D721Med (cell line): ENCODE data around the gene MDM2.

ENCODE experiments used
- DNase-seq: peaks from one replicate; pipeline ENCODE4 v3.0.0; 2011; ENCODE audit warnings: low spot score; ENCODE audit not compliant: insufficient read length
- FAIRE-seq: peaks from 2 replicates; lab custom pipeline; 2011; peaks lifted over from hg19 to GRCh38; lab: Jason Lieb, UNC
- TF ChIP-seq, protein P1 (sequence below): IDR thresholded peaks from 2 replicates; pipeline ENCODE4 v1.5.1; 2012; ENCODE audit warnings: mild to moderate bottlenecking, control low read depth; ENCODE audit not compliant: insufficient read depth; ENCODE audit errors: missing control alignments

The MDM2 gene

GRCh38 chr12:68900241-68900640, 92.3 kb downstream of the MDM2 start:
- FAIRE-seq (no peak), DNase-seq (no peak)
- TF ChIP-seq, protein P1, sequence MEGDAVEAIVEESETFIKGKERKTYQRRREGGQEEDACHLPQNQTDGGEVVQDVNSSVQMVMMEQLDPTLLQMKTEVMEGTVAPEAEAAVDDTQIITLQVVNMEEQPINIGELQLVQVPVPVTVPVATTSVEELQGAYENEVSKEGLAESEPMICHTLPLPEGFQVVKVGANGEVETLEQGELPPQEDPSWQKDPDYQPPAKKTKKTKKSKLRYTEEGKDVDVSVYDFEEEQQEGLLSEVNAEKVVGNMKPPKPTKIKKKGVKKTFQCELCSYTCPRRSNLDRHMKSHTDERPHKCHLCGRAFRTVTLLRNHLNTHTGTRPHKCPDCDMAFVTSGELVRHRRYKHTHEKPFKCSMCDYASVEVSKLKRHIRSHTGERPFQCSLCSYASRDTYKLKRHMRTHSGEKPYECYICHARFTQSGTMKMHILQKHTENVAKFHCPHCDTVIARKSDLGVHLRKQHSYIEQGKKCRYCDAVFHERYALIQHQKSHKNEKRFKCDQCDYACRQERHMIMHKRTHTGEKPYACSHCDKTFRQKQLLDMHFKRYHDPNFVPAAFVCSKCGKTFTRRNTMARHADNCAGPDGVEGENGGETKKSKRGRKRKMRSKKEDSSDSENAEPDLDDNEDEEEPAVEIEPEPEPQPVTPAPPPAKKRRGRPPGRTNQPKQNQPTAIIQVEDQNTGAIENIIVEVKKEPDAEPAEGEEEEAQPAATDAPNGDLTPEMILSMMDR = no peak
